ENCODE data around the gene LRSAM1. TPM values are rescaled to one million over a fixed set of nuclear protein-coding genes. Genes with fewer than 3 reads are reported as not detected.

Gene LRSAM1
- total and polyA plus RNA-seq, 9 of the 15 experiments (the other 6 are each of a cell fraction or from before 2014, with no cell fraction given): 0.07 to 16.2 (median 4.7) TPM

- no peak overlapping the region for H3K4me2 ChIP-seq (ENCODE audit: insufficient read depth, low read length)
- no peak for ATAC-seq
- peaks cover 0 to 16% of the 10 kb centered on the region in 2 experiments; a peak in 2 of 5 replicates for H3K4me1 ChIP-seq (replicated peaks in 1 of 2; ENCODE audit: control insufficient read depth in 2 of 2, insufficient read depth in 2 of 2, low read length in 2 of 2)
- POLR2A ChIA-PET: interaction anchor here (0.5 to 1.2 kb wide), 4 partner anchors 10 to 276 kb away, joined by 3 to 4 read pairs (median 3); no protein-coding TSS in a partner anchor
- CTCF ChIA-PET (ENCODE audit: low intra/inter-chr PET ratio): no interaction called here
- H3K4me3 ChIP-seq: no peak overlapping the region
- no peaks in the 10 kb centered on the region for H3K27me3 ChIP-seq (ENCODE audit: control insufficient read depth in 2 of 2, insufficient read depth in 2 of 2, low read length in 2 of 2)
- no peaks in the 10 kb centered on the region for H3K9me3 ChIP-seq (replicated peaks; ENCODE audit: control insufficient read depth, insufficient read depth, low read depth, low read length)
- no peaks in the 10 kb centered on the region for H3K79me2 ChIP-seq (ENCODE audit: control insufficient read depth, insufficient read depth, low read length)
- no peak for FAIRE-seq
- peaks cover 17% of the 10 kb centered on the region; the same call in 1 of the 3 replicates for H3K36me3 ChIP-seq (ENCODE audit: control insufficient read depth, insufficient read depth, low read length)
- TF ChIP-seq ZBTB8A (IDR thresholded peaks at IDR 0.05; ENCODE audit: partially characterized antibody) (no peak), PRPF4 (IDR thresholded peaks at IDR 0.05; ENCODE audit: insufficient read depth, low read depth, low read length, poor library complexity, severe bottlenecking) (no peak), HIVEP1 (CRISPR knock-in tag; IDR thresholded peaks at IDR 0.05) (no peak), SIN3A (IDR thresholded peaks at IDR 0.05; ENCODE audit: borderline replicate concordance in 2 of 2, control insufficient read depth in 1 of 2, low read depth in 2 of 2, low read length in 2 of 2) (no peak), RBM17 (IDR thresholded peaks at IDR 0.05; ENCODE audit: borderline replicate concordance, low read depth, low read length) (no peak), ZNF778 (CRISPR knock-in tag; IDR thresholded peaks at IDR 0.05) (no peak), ZNF431 (CRISPR knock-in tag; IDR thresholded peaks at IDR 0.05) (no peak), RFX5 (IDR thresholded peaks at IDR 0.05; ENCODE audit: low read depth, low read length) (no peak), ZNF57 (CRISPR knock-in tag; IDR thresholded peaks at IDR 0.05) (no peak)
- no peak overlapping the region for H3K27ac ChIP-seq (ENCODE audit: extremely low read depth, low read depth, low read length)
- no peak overlapping the region for H3K9ac ChIP-seq (ENCODE audit: insufficient read depth in 1 of 2, low read depth in 2 of 2, low read length in 2 of 2)
- intact Hi-C loops (cut with micrococcal nuclease) (no loop called here), in situ Hi-C loops (cut with MboI) (no loop called here)
- H3K9me1 ChIP-seq (ENCODE audit: control insufficient read depth, insufficient read depth, low read length): no peaks in the 10 kb centered on the region
- no peak for DNase-seq (ENCODE audit: extremely low read depth in 1 of 4, low spot score in 3 of 4)
- no peaks in the 10 kb centered on the region for H4K20me1 ChIP-seq (replicated peaks; ENCODE audit: control insufficient read depth, insufficient read depth, low read length)
- H2AFZ ChIP-seq (ENCODE audit: low read depth, low read length): no peak overlapping the region
- no TSS peak for BruUV-seq (replicated peaks)
- 52% methylated on average over 8 of the region's 8 CpGs for WGBS (ENCODE audit: insufficient coverage, low coverage, missing lambda C conversion rate)
Observed at GRCh38 chr9:127488946-127489345, 37.6 kb downstream of the LRSAM1 start.

Data from K562 (cell line).